ELF-1 (cell line): Measurements from ENCODE around the gene POLR1E.

Experiments
- DNase-seq: peaks from one replicate; pipeline ENCODE4 v3.0.0-alpha.2; 2016; ENCODE audit warnings: low read depth, low spot score

POLR1E gene

GRCh38 chr9:37538099-37538498 is 52.4 kb downstream of the POLR1E start:
- DNase-seq: no peak

DNA sequence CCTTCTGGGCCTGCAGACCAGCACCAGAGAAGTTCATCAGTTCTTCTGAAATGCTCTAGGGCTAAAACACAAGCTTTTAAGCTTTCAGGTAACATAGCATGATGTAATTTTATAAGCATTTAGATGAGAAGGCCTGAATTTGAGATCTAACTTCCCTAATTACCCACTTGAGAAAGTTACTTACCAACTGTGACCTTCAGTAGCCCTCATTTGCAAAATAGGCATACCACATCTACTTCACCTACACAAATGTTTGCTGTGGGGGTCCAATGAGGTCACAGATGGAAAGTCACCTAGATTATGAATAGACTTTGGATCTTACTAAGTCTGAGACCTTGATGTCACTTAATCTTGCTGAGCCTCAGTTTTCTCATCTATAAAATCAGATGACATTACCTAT is 53.9 kb downstream of the POLR1E start:
- no peak for DNase-seq

- no peak for DNase-seq
Observed at GRCh38 chr9:37540634-37541033, 54.9 kb downstream of the POLR1E start.

- no peak for DNase-seq
Observed at GRCh38 chr9:37541465-37541864, 55.7 kb downstream of the POLR1E start.

- no peak for DNase-seq
Observed at GRCh38 chr9:37542488-37542887, 56.7 kb downstream of the POLR1E start.

DNA sequence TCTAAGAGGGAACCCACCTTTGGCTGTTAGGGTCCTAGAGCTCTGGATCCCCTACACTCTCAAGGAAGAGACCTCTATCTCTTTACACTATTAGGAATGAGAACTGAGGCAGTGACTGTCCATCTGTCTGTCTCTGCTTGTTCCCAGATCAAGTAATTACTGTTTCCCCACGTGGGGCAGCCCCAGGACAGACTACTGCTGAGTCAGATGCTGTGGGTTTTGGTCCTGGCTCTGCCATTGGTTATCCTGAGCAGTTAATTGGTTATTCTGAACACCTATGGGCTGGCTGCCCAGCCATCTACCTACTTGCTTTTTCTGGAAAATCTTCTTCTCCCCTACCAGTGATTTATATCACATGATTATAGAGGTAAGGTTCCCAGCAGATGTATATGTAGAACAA is 57.1 kb downstream of the POLR1E start:
- no peak for DNase-seq

- DNase-seq: no peak
Observed at GRCh38 chr9:37543468-37543867, 57.7 kb downstream of the POLR1E start.

DNA sequence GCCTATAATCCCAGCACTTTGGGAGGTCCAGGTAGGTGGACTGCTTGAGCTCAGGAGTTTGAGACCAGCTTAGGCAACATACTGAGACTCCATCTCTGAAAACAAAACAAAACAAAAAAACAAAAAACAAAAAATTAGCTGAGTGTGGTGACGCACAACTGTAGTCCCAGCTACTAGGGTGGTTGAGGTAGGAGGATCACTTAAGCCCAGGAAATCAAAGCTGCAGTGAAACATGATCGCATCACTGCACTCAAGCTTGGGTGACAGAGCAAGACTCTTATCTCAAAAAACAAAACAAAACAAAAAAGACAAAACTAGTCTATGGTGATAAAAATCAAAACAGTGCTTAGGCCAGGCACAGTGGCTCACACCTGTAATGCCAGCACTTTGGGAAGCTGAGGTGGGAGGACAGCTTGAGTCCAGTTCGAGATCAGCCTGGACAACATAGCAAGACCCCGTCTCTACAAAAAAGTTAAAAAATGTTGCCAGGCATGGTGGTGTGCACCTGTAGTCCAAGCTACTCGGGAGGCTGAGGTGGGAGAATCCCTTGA is 61.7 kb downstream of the POLR1E start:
- DNase-seq: no peak

- no peak for DNase-seq
Observed at GRCh38 chr9:37549527-37549926, 63.8 kb downstream of the POLR1E start.

DNA sequence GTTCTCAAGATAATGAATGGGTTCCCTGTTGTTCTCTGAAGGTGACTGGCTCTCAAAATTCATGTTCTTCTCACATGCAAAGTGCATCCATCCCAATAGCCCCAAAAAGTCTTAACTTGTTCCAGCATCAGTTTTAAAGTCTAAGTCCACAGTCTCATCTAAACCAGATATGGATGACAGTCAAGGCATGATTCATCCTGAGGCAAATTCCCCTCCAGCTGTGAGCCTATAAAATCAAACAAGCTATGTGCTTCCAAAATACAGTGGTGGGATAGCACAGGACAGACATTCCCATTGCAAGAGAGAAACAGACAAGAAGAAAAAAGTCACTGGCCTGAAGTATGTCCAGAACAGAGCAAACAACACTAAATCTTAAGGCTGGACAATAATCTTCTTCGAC is 65.0 kb downstream of the POLR1E start:
- no peak for DNase-seq

DNA sequence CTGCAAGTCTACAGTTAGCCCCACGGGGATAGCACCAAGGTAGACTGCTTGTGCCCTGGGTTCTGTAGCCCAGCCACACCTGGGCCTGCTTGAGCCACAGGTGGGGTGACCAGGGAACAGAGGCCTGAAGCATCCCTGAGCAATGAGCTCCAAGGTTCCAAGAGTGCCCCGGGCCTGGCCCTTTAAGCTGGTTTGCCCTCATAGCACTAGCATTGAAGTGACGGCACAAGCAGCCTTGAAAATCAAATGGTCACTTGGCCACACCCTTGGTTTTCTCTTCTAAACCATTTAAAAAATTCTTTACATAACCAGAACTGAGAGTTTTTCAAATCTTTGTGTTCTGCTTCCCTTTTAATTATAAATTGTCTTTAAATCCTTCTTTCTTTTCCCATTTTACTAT is 65.7 kb downstream of the POLR1E start:
- no peak for DNase-seq

- DNase-seq: no peak
Observed at GRCh38 chr9:37551888-37552287, 66.1 kb downstream of the POLR1E start.
